Fibroblast of lung (primary cell): Measurements from ENCODE around the gene GABRB3.

Source experiments
- CTCF ChIP-seq, 2 donors: IDR thresholded peaks in 1 of 2; conservative IDR thresholded peaks in 1 of 2; 1 replicate in 1 of 2; 2 replicates in 1 of 2; pipeline ENCODE4 v1.5.1; 2011 to 2012; ENCODE audit warnings: low read length in 2 of 2, control low read depth in 1 of 2, inconsistent platforms in 1 of 2, low read depth in 1 of 2, mild to moderate bottlenecking in 1 of 2
- EZH2 ChIP-seq: IDR thresholded peaks from 2 replicates; pipeline ENCODE4 v1.5.1; 2012; ENCODE audit warnings: low read length, control low read depth, mild to moderate bottlenecking; ENCODE audit errors: missing control alignments

DNA sequence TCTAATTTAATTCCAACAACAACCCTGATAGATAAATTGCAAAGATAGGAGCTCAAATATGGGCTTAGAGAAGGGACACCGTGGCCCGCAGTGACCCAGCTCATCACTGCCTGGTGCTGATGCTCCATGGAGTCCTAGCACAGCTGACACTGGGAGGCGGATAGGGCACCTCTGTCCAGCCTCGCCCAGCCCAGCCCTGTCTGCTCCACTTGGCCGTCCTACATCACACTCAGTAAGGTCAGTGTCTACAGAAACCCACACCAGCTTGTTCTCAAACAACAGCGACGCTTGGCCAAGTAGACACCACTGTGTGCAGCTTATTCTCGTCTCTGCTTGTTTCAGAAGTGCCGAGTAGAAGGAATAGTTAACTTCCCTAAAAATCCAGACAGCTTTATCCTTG is 33.9 kb downstream of the GABRB3 start:
- TF ChIP-seq CTCF (conservative IDR thresholded peaks at IDR 0.05 in 1 of 2, IDR thresholded peaks at IDR 0.05 in 1 of 2; ENCODE audit: low read depth in 1 of 2, low read length in 2 of 2) (no peak), EZH2 (no peak)
